HG03139 (cell line): ENCODE results near the gene CES2.

Experiments
- ATAC-seq: cut with Tn5 transposase; IDR thresholded peaks from one replicate; pipeline ENCODE4 v1.9.1; 2021; ENCODE audit not compliant: unreplicated experiment

CES2 gene

GRCh38 chr16:66918803-66919568 is 16.3 kb upstream of the CES2 start, which contains the start of gene CDH16:
Gene CDH16 (minus strand): TSS chr16:66918885. CDS start chr16:66918065, 820 bp downstream.
- no peak for ATAC-seq

GRCh38 chr16:66919569-66920298 is 15.6 kb upstream of the CES2 start:
- ATAC-seq, result no peak

- no peak for ATAC-seq
Measured at GRCh38 chr16:66920299-66920590, 15.1 kb upstream of the CES2 start.

GRCh38 chr16:66920924-66921680 is 14.2 kb upstream of the CES2 start:
- no peak for ATAC-seq

- ATAC-seq, result no peak
Measured at GRCh38 chr16:66921729-66922450, 13.4 kb upstream of the CES2 start.

GRCh38 chr16:66923247-66923731 is 12.0 kb upstream of the CES2 start:
- no peak for ATAC-seq

- no peak for ATAC-seq
Measured at GRCh38 chr16:66923866-66924265, 11.4 kb upstream of the CES2 start.

GRCh38 chr16:66924527-66925321 is 10.6 kb upstream of the CES2 start:
- no peak for ATAC-seq

- no peak for ATAC-seq
Measured at GRCh38 chr16:66925322-66925840, 9.9 kb upstream of the CES2 start, which contains the start of gene RRAD. Gene RRAD (minus strand): TSS chr16:66925535. CDS start chr16:66925179, 356 bp downstream.

- no peak for ATAC-seq
Measured at GRCh38 chr16:66926171-66926947, 9.0 kb upstream of the CES2 start.

- no peak for ATAC-seq
Measured at GRCh38 chr16:66926961-66927436, 8.3 kb upstream of the CES2 start.

- no peak for ATAC-seq
Measured at GRCh38 chr16:66927918-66928649, 7.2 kb upstream of the CES2 start.

- no peak for ATAC-seq
Measured at GRCh38 chr16:66928702-66929388, 6.5 kb upstream of the CES2 start.

GRCh38 chr16:66930189-66930588 is 5.1 kb upstream of the CES2 start:
- ATAC-seq, result no peak

- no peak for ATAC-seq
Measured at GRCh38 chr16:66931665-66932064, 3.7 kb upstream of the CES2 start.

- no peak for ATAC-seq
Measured at GRCh38 chr16:66932076-66932475, 3.2 kb upstream of the CES2 start.

GRCh38 chr16:66933776-66934137 is 1.6 kb upstream of the CES2 start:
- no peak for ATAC-seq
